ENCODE measurements around the gene SEL1L2.

DNA sequence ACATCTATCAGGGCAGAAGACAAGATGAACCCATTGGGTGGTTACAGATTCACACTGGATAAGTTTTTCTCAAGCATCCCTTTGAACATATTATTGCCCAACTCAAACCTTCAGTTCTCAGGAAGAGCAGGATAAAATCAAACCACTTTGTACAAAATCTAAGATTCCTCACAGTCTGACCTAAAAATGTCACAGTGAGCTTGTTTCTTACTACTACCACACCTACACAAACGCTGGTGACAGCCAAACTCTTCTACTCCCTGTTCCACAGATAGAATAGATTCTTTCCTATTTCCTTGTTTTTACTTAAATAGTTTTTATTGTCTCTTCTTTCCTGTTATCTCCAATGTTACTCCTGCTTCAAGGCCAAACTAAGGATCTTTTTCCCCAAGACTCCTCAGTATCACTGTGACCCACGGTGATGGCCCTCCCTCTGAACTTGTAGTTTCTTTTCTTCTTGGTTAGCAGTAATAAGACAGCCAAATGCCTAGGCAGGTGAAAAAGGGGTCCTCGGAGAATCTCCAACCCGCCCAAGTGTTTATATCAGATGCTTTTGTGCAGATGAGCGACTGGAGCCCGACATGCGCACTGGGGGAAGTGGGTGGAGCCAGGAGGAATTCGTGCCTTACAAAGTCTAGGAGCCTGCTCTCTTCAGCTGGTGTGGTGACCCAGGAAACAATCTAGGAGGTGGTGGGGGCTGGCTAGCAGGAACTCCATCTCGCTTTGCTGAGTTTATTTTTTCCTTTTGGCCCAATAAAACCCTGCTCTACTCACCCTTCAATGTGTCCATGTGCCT is 53.4 kb downstream of the SEL1L2 start:
- TF ChIP-seq, protein P1, sequence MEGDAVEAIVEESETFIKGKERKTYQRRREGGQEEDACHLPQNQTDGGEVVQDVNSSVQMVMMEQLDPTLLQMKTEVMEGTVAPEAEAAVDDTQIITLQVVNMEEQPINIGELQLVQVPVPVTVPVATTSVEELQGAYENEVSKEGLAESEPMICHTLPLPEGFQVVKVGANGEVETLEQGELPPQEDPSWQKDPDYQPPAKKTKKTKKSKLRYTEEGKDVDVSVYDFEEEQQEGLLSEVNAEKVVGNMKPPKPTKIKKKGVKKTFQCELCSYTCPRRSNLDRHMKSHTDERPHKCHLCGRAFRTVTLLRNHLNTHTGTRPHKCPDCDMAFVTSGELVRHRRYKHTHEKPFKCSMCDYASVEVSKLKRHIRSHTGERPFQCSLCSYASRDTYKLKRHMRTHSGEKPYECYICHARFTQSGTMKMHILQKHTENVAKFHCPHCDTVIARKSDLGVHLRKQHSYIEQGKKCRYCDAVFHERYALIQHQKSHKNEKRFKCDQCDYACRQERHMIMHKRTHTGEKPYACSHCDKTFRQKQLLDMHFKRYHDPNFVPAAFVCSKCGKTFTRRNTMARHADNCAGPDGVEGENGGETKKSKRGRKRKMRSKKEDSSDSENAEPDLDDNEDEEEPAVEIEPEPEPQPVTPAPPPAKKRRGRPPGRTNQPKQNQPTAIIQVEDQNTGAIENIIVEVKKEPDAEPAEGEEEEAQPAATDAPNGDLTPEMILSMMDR (IDR thresholded peaks at IDR 0.05): no peak
- no peak for TF ChIP-seq POLR2A (IDR thresholded peaks at IDR 0.05)
